ENCODE data around the gene MLF1.
"Not testable (repeated sequence)": the region's sequence is repeated elsewhere in the genome, so short reads cannot be mapped to it uniquely, and the experiment has no call there.

Gene MLF1, protein sequence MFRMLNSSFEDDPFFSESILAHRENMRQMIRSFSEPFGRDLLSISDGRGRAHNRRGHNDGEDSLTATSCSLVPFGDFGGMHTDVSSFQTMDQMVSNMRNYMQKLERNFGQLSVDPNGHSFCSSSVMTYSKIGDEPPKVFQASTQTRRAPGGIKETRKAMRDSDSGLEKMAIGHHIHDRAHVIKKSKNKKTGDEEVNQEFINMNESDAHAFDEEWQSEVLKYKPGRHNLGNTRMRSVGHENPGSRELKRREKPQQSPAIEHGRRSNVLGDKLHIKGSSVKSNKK

DNA sequence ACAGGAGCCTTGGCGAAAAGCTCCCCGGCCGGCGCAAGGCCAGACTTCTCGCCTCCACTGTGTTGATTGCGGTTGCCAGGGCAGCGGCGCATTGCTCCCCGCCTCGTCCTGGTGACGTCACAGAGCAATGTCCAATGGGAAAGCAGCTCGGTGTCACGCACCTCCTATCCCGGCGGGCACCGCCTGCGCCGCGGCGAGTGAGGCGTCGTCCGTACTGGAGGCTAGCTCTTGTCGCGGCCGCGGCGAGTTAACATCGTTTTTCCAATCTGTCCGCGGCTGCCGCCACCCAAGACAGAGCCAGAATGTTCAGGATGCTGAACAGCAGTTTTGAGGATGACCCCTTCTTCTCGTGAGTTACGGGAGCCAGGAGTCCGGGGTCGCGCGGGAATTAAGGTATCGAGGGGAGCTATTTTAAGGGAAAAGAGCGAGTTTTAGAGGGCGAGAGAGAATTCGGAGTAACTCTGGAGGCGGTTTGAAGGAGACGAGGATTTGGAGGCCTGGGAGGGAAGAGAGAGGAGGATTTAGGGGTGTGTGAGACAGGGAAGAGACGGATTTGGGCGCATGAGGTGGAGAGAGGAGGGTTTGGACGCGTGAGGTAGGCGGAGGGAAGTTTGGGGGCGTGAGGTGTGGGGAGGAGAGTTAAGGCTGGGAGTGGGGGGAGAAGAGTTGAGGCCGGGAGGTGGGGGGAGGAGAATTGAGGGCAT, at the start of gene MLF1:
Gene MLF1 (plus strand): TSS at position 196 of the 704 bp plus-strand sequence. CDS start 107 bp downstream, at position 303.
- peak; percentile 92 for DNase-seq

DNA sequence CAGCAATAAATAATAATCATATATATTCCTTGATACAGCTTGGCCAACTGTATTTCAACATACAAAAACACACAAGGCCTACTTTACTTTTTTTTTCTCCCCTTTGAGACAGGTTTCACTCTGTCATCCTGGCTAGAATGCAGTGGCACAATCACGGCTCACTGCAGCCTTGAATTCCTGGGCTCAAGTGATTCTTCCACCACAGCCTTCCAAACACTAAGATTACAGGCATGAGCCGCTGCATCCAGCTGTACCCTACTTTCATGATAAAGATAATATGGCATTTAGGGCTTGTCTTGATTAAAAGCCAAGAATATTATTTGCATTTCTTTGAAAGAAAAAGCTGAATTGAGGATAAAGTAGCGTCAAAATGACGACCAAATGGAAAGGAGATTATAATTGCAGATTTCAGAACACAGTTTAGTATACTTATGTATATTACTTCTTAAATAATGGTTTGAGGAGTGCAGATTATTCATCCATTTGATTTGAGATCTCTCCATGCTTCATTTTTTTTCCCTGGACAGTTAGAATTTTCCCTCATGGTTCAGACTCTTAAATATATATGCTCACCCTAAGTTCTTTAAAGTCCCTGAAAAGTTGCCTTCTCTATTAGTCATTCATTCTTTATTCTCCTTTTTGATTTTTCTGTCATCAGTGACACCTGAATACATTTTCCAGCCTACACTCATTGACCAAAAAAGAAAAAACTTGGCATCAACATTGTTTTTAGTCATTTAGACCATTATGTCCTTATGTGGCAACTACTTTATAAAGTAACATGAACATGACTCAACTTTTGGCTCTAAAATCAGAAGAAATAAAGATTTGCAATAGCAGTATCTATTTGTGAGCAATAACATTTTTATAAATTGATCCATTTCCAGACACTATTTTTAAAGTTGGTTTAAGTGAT, 48.5 kb upstream of the MLF1 start:
- no peak for DNase-seq

DNA sequence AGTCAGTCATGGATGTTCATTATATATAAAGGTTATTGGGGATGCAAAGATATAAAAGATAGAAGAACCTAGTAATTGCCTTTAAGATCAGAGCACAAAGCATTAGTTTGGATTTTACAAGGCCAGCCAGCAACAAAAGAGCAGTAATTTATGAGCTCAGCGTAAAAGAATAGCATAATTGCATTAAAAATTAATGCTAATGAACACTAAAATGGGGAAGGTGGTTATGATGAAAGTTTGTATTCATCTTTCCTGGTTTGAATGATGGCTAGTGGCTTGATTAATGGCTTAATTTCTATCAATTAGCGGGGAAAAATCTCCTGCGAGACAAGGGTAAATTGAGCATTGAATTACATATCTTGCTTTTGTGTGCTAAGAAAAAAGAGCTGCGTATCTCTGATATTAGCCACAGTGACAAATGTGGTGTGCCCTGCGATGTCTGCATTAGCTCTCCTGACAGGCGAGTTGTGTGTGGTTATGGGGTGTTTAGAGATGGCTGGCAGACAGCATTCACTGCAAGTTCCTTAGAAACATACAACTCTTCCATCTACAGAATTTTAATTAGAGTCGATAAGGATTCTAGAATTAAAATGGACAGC, 42.8 kb upstream of the MLF1 start:
- DNase-seq: no peak

DNA sequence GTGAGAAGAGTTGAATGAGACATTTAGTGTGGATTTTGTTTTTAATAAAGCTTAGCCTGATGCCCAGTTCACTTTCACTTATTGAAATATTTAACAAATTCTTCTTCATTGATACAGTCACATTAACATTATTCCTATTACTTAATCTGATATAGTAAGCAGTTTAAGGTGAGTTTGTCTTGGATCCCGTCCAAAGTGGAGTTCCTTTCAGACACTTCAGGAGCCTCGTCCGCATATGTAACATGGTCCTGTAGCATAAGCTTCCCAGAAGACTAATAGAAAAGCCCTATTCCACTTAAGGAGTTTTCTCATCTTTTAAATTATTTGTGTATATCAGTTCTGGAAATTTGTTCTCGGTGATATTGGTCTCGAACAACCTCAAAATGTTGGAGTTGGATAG, 39.7 kb upstream of the MLF1 start:
- no peak for DNase-seq

DNA sequence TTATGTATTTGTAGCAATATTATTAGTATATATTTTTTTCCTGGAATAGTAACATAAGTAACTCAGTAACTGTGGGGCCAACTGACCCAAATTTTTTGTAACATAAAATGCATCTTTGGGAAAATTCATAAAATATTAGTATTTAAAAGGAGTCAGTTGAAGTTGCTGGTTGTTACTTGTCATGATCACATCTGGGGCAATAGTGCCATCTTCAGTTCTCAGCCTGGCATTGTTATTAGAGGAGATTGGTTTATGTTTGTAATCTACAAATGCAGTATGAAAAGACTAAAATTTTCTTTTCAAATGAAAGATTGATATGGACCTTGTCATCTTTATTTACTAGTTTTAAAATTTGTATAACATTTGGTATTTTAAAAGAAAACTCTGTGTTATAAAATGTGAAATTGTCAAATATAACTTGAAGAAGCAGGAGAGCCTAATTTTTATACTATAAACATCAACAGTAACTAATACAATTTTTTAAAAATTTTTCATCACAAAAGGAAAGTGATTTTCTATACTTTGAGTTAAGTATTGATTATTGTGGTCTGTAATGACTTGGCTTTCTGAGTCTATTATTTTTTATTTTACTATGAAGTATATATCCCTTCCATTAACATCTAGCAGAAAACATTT, 38.8 kb upstream of the MLF1 start:
- no peak for DNase-seq

DNA sequence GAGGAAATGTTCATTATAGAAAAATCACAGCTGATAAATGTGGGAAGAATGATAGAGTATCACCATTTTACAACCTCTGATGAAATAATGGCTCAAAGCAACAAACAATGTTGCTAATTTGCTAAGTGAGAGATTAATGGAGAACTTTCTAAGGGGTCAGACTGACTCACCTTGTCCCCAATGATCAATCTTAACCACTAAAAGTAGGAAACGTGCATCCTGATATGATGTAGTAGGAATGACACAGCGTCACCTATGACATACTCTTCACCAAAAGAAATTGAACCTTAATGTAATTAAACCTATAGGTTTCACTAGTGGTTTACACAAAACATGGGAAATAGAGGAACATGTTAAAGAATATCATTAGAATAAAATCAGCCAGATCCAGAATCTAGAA, 35.1 kb upstream of the MLF1 start:
- no peak for DNase-seq

DNA sequence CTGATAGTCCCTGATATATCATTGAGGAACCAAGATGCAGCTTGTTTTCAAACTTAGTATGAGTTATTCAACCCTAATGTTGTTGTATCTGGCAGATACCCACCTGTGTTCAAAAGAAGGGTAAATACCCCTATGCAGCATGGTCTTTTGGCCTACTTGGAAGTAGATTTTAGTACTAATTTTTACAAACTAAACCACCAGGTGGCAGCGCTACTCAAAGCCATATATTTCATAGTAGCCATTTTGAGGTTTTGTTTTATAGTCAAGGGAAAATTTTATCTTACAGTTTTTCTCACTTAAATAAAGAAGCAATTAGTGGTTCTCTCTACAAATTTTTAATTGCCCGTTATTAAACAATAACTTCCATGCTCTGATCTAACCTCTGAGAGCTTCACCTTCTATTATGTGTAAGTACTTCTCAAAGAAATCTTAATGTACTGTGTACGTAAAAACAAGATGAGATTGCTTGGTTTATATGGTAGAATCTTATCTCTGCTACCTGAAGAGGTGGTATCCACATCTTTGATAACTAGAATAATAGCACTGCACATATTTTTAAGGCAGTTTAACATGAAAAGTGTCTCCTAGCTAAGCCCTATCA, 31.5 kb upstream of the MLF1 start:
- peak; percentile 57 for DNase-seq

DNA sequence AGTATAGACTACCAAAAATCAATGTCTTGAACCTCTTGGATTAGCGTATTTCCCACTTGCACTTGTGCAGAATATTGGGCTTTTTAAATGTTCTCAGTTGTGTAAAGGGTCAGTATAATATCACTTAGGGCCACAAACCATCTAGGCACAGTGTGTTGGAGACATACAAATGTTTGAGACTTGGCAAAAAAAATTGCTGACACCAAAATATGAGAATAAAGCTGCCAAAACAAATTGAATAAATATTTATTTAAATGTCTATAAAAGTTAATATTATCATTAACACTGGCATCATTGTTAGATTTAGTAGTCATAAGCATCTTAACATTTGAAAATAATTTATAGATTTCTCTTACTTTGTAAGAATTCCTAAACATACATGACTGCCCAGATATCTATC, 30.9 kb upstream of the MLF1 start:
- DNase-seq: no peak

DNA sequence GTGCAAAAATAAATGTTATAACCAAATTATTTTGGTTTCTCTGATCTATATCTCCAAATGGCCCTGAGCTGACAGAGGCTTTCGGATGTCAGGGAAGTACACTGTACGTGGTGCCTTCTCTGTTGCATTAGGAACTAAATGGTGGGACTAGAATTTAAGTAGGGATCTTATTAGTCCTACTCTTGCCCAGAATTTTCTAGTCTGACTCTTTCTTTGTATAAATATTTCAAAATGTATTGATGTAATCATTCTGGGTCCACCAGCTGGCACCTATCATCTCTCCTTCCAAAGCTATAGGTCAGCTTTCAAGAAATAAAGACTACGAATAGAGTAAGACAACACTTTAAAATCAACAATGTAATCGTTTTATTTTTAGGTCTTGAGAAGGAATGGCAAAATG, 22.3 kb upstream of the MLF1 start:
- DNase-seq: no peak

DNA sequence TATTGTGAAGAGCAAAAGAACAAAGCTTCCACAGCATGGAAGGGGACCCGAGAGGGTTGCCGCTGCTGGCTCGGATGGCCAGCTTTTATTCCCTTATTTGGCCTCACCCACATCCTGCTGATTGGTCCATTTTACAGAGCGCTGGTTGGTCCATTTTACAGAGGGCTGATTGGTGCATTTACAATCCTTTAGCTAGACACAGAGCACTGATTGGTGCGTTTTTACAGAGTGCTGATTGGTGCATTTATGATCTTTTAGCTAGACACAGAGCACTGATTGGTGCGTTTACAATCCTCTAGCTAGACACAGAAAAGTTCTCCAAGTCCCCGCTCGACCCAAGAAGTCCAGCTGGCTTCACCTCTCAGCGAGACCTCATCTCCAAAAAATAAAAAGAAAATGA, 21.1 kb upstream of the MLF1 start:
- DNase-seq: not testable (repeated sequence)

DNA sequence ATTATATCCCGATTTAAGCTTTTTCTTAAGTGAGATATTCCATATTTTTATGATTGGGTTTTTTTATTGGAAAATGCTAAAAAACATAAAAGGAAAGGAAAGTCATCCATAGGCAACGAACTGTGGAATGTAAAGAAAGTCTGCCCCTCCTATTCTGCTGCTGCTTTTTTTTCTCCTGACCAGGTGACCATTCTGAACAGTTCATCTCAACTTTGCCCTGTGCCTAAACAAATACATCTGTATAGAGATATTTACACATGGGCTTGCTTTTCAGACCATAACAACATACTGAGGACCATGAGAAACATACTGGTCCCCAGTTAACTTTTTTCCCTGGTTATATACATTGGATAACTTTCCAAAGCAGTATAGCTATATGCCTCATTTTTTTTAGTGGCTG, 18.9 kb upstream of the MLF1 start:
- no peak for DNase-seq

DNA sequence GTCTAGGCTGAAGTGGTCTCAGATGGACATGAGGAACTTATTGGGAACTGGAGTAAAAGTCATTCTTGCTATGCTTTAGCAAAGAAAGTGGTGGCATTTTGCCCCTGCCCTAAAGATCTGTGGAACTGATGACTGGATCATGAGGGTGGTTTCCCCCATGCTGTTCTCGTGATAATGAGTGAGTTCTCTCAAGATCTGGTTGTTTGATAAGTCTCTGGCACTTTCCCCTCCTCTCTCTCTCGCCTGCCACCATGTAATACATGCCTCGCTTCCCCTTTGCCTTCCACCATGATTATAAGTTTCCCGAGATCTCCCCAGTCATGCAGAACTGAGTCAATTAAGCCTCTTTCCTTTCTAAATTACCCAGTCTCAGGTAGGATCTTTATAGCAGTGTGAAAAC, 11.5 kb upstream of the MLF1 start:
- no peak for DNase-seq

DNA sequence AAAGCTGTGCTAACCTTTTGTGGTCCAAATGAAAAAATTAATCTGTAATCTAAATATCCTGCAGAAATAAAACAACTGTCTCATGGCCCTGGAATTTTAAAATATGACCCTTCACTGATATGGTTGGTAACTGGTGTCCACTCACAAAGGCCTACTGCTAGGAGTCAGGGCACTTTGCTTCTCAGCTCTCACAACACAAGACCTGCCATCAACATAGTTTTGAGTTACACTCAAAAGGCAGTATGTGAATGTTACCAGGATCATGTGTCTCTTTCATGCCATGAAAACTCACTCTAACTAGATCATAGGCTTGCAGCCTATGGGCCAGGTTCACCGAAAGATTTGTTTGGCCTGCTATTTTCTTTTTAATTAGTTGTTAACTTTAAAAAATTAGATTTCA, 10.0 kb upstream of the MLF1 start:
- no peak for DNase-seq

DNA sequence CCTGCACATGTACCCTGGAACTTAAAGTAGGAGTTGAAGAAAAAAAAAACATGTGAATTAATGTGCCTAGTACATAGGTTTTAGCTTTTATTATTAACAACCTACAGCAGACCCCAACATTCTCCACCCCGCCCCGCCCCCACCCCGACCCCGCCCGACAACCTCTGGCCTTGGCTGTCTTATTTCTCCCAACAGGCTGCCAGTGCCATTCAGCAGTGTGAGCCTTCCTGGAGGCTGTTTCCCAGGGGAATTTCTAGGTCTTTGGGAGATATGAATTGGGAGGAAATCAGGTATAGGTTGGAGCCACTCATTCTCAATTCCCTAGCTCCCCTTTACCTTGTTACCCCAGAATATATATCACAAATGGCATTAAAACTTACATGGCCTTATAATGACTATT, 8.3 kb upstream of the MLF1 start:
- DNase-seq: no peak

DNA sequence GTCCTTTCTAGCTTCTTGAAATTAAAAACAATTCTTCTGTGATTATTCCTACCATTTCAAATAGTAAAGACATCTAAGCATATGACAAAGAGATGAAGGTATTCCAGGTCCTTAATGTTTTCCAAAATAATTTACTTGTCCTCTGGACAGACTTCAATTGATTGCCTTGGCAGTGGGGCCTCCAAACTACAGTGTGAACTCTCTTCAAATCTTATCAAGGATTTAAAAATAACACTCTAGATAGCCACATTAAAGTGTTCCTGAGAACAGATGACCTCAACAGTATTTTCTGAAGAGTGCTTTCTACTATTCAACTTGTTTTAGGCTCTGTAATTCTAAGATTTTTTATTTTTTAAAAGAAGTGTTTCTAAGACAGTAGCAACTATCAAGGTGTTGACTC, 7.9 kb upstream of the MLF1 start:
- no peak for DNase-seq

DNA sequence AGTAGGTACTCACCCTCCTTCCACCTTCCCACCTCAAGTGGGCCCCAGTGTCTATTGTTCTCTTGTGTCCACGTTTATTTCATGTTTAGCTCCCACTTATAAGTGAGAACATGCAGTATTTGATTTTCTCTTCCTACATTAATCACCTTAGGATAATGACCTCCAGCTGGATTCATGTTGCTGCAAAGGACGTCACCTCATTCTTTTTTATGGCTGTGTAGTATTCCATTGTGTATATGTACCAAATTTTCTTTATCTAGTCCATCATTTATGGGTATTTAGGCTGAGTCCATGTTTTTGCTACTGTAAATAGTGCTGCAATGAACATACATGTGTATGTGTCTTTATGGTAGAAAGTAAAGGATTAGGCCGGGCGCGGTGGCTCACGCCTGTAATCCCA, 5.9 kb upstream of the MLF1 start:
- no peak for DNase-seq

DNA sequence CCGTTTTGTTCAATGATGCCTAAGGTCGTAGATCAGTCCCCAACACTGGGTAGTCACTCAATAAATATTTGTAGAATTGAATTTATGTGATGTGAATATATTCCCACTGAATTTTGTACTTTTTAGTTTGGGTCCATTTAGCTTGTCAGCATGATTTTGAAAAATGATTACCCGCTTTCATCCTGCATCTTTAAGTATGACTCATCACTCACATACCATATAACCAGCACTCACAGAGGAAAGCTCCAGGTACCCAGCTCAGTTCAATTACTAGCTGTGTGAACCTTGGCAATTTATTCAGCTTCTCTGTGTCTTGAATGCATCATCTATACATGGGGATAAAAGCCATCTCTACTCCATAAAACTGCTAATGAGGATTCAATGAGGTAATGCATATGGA, 2.2 kb upstream of the MLF1 start:
- DNase-seq: no peak

DNA sequence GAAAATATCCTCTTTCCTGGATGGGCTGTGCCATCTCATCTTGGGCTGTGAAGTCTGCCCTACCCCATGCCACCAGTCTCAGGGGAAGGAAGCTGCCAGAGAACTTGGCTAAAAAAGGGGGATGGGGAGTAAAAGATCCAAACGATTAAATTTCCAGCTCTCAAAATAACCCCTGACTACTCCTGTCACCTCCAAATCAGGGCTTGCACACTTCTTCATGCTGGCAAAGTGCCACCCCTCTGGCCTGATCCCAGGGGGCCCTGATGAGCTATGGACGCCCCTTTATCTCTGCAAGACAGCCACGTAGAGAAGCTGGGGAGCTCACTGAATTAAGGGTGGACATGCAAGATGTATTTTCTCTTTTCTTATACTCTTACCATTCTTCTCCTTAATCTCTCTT, 1.2 kb upstream of the MLF1 start:
- no peak for DNase-seq

DNA sequence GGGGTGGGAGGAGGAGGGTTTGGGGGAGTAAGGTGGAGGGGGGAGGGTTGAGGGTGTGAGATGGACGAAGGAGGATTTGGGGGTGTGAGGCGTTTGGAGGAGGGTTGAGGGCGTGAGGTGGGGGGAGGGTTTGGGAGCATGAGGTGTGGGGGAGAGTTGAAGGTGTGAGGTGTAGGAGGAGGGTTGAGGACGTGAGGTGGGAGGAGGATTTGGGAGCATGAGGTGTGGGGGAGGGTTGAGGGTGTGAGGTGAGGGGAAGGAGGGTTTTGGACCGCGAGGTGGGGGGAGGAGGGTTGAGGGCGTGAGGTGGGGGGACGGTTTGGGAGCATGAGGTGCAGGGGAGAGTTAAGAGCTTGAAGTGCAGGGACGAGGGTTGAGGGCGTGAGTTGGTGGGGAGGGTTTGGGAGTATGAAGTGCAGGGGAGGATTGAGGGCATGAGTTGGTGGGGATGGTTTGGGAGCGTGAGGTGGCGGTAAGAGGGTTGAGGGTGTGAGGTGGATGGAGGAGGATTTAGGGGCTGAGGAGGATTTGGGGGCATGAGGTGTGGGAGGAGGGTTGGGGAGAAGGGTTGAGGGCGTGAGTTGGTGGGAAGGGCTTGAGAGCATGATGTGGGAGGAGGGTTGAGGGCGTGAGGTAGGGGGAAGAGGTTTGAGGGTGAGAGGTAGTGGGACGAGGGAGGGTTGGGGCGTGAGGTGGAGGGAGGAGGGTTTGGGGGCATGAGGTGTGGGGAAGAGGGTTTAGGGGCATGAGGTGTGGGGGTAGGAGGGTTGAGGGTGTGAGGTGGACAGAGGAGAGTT, 1.2 kb downstream of the MLF1 start:
- no peak for DNase-seq

DNA sequence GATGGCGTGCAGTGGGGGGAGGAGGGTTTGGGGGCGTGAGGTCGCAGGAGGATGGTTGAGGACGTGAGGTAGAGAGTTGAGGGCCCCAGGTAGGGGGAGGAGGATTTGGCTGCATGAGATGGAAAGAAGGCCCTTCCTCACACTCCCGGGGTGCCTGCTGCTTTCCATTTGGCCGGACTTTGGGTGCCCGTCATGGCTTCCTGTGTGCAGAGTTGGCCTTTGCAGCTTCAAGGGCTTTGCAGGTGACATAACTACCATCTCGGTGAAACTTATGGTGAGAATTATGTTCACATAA, 1.7 kb downstream of the MLF1 start:
- DNase-seq: no peak

DNA sequence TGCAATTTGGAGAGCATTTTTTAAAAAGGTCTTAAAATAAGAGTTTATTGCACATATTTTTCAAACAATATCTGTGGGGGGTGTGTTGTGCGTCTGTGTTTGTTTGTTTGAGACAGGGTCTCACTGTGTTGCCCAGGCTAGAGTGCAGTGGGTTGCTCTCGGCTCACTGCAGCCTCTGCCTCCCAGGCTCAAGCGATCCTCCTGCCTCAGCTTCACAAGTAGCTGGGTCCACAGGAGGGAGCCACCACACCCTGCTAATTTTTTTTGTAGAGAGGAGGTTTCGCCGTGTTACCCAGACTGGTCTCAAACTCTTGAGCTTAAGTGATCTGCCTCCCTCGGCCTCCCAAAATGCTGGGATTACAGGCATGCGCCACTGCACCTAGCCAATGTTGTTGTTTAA, 2.7 kb downstream of the MLF1 start:
- DNase-seq: no peak

DNA sequence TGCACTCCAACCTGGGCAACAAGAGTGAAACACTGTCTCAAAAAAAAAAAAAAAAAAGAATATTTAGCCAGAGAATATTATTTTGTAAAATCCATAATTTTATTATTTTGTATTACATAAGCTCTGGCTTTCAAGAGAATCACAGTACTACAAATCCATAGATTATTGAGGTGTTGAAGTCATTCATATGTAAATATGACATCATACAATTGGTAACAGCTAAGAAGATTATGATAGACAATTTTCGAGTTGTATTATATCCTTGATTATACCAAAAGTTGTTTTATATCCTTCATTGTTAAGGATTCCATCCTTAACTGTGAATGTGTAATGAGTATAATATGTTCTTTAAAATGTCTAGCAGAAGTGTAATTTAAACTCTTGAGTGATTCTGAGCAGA, 3.7 kb downstream of the MLF1 start:
- no peak for DNase-seq
